ENCODE measurements around the gene TM7SF2.

The TM7SF2 gene

DNA sequence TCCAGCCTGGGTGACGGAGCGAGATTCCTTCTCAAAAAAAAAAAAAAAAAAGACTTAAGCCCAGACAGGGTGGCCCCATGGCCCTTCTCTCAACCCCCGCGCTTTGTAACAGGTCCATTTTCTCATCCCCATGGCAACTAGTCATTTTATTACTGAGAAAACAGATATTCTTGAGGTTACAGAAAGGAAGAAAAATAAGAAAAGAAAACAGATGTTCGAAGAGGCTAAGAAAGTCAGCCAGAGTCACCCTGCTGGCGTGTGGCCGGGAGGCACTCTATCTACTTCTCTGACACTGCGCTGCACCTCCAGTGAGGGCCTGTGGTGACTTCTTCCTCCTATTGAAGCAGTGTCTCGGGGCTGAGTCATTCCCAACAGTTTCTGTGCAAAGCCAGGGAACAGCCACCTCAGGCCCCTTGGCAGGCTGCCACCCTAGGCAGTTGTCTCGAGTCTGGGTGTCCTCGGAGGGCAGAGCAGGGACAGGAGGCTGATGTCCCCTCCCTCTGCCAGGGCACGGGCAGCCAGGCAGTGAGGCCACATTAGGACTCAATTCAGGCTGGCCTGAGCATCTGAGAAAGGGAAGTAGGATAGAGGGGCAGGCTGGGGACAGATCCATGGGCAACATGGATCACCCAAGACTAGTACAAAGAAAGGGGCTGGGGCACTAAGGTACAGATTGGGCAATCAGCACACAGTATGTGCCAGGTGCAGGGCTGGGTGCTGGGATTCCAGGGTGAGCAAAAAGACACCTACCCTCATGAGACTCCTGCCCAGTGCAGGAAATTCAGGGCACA, 39.0 kb downstream of the TM7SF2 start:
- DNase-seq (ENCODE audit: low read depth in 2 of 3, low spot score in 1 of 3), result peak in 2 of 3 donors; percentile 14 to 39

DNA sequence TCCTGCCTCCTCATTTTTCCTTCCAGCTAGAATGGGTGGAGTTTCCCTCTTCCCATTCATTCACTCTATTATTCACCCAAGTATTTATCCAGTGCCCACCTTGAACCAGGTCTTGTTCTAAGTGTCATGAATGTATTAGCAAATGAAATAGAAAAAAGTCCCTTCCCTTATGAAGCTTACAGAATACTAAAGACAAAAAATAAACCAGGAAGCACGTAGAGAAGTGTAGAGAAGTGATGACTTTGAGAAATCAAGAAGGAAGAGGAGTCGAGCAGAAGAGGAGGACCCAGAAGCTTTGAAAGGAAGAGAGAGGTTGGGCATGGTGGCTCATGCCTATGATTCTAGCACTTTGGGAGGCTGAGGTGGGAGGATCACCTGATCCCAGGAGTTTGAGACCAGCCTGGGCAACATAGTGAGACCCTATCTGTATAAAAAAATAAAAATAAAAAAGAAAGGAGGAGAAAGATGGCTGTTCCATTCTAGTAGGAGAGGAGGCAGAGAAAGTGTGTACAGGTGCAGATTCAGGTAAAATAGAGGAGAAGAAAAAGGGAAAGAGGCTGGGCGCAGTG, 39.7 kb downstream of the TM7SF2 start:
- no peak for DNase-seq (ENCODE audit: low read depth in 2 of 3, low spot score in 1 of 3)

DNA sequence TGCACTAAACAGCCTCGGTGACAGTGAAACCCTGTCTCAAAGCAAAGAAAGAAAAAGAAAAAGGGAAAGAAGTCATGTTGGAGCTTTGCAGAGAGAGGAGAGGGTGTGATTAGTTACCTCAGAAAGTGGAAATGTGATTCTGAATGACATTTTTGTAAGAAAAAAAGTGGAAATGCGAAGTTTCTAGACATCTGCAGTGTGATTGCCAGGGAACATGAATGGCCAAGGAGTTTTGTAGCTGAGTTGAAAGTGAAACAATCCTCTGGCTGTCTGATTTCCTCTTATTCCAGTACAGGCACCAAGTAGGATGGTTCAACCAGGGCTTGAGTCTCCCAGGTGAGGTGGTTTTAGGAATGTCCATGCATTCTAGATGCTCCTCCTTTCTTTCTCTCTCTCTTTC, 40.5 kb downstream of the TM7SF2 start:
- no peak for DNase-seq (ENCODE audit: low read depth in 2 of 3, low spot score in 1 of 3)

DNA sequence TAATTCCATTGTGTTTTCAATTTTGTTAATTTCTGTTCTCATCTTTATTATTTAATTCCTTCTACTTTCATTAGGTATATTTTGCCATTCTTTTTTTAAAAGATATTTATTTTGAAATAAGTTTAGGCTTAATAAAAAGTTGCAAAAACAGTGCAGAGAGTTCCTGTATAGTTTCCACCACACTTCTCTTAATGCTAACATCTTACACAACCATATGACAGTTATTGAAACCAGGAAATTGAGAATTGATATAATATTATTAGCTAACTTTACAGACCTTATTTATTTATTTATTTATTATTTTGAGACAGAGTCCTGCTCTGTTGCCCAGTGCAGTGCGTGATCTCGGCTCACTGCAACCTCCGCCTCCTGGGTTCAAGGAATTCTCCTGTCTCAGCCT, 44.6 kb downstream of the TM7SF2 start:
- DNase-seq (ENCODE audit: low read depth in 2 of 3, low spot score in 1 of 3), result no peak

DNA sequence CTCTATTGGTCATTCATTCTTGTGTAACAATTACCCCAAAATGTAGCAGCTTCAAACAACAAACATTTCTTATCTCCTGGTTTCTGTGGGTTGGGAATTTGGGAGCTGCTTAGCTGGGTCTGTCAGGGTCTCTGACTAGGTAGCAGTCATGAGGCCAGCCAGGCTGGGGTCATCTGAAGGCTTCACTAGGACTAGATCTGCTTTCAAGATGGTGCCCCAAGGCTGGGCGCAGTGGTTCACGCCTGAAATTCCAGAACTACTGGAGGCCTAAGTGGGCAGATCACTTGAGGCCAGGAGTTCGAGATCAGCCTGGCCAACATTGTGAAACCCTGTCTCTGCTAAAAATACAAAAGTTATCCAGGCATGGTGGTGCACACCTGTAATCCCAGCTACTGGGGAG, 45.3 kb downstream of the TM7SF2 start:
- DNase-seq (ENCODE audit: low read depth in 2 of 3, low spot score in 1 of 3), result no peak

DNA sequence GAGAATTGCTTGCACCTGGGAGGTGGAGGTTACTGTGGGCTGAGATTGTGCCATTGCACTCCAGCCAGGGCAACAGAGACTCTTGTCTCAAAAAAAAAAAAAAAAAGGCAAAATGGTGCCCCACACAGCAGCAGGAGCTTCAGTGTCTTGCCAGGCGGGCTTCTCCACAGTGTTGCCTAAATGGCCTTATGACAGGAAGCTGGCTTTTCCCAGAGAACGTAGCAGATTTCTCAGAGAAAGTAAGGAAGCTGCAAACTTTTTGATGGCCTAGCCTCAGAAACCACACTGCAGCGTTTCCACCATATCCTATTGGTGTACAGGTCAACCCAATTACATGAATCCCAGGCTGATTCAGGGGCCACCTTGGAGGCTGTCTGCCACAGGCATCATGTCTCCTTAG, 45.7 kb downstream of the TM7SF2 start:
- no peak for DNase-seq (ENCODE audit: low read depth in 2 of 3, low spot score in 1 of 3)

DNA sequence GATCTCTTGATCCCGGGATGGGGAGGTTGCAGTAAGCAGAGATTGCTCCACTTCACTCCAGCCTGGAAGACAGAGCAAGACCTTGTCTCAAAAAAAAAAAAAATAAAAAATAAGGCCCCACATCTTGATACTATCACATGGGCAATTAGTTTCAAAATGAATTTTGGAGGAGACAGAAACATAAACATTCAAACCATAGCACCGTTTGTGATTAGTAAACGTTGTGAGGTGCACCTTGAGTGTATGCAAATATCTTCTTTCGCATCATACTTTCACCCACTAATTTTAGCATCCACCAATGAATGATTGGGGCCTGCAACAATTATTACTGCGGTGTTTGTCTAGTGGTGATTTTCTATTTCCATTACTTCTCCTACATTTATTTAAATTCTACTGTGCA, 47.3 kb downstream of the TM7SF2 start:
- no peak for DNase-seq (ENCODE audit: low read depth in 2 of 3, low spot score in 1 of 3)

DNA sequence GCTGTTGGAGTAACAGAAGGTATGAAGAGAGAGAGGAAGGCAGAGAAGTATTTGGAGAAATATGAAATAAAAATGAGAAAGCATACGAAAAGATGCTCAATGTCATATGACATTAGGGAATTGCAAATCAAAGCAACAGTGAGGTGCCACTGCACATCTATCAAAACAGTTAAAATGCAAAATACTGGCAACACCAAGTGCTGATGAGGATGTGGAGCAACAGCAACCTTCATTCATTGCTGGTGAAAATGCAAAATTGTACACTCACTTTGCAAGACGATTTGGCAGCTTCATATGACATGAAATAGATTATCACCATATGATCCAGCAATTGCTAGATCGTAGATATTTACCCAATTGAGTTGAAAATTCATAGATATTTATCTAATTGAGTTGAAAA, 49.0 kb downstream of the TM7SF2 start:
- no peak for DNase-seq (ENCODE audit: low read depth in 2 of 3, low spot score in 1 of 3)

DNA sequence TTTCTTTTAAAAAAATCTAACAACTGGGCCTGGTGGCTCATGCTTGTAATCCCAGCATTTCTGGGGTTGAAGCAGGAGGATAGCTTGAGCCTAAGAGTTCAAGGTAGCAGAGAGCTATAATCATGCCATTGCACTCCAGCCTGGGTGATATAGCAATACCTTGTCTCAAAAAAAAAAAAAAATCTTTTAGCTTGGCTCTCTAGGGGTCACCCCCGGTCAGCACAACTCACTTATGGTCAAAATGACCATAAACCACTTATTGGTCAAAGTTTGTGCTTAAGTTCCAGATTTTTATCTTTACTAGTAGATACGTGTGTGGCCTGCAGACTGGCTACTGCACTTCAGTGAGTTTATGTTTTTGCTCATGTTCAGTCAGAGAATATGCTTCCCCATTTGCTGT, 52.0 kb downstream of the TM7SF2 start:
- no peak for DNase-seq (ENCODE audit: low read depth in 2 of 3, low spot score in 1 of 3)
